Skin of body (tissue), 2 donors: ENCODE data around the gene TEX54. TPM values are rescaled to one million over a fixed set of nuclear protein-coding genes. Genes with fewer than 3 reads are reported as not detected.
A peak's percentile ranks its signal among the peaks of the same experiment; 100 is the strongest.
"Not testable (repeated sequence)": the region's sequence is repeated elsewhere in the genome, so short reads cannot be mapped to it uniquely, and the experiment has no call there.

Experiments used
- DNase-seq: peaks from one replicate; lab custom pipeline; 2025; lab: John Stamatoyannopoulos, UW
- total RNA-seq: library from RNA; depleted of rRNA; stranded (reverse); fragments of >200 nt; gene quantifications from one replicate; pipeline ENCODE4 v1.2.3, GENCODE V29; 2014

The TEX54 gene
- total RNA-seq, 1 donor from 2014 or later, result not detected

DNA sequence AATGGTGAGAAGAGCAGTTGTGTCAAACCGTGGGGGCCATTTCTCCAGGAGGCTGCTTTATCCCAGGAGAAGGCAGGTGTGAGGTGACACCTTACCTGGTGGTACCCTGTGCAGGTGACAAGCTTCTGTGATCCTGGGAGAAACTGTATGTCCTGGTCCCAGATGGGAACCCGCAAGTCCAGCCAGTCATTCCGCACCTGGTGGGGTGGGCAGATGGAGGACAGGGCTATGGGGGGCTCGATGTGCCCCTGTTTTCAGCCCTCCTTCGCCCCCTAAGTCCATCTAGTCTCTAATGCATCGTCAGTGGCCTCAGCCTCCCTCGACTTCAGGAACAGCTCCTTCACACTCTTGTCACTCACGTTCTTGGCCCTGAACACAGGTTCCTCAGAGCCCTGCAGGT lies 2.7 kb upstream of the TEX54 start:
- DNase-seq, result no peak

GRCh38 chr11:62831520-62832335 lies 913 bp downstream of the TEX54 start, which contains the start of gene STX5:
TSS of gene STX5 (minus strand) at chr11:62832051. CDS start at chr11:62831243, 808 bp downstream.
- peak; percentile 99 for DNase-seq

- no peak for DNase-seq
Measured at GRCh38 chr11:62830904-62831519, 1.6 kb downstream of the TEX54 start.

DNA sequence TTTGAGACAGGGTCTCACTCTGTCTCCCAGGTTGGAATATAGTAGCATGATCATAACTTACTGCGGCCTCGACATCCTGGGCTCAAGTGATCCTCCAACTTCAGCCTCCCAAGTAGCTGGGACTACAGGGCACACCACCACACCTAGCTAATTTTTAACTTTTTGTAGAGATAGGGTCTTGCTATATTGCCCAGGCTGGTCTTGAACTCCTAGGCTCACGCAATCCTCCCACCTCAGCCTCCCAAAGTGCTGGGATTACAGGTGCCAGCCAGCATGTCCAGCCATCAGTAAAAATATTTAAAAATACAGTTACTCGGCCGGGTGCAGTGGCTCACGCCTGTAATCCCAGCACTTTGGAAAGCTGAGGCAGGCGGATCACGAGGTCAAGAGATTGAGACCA lies 4.5 kb downstream of the TEX54 start:
- not testable (repeated sequence) for DNase-seq

DNA sequence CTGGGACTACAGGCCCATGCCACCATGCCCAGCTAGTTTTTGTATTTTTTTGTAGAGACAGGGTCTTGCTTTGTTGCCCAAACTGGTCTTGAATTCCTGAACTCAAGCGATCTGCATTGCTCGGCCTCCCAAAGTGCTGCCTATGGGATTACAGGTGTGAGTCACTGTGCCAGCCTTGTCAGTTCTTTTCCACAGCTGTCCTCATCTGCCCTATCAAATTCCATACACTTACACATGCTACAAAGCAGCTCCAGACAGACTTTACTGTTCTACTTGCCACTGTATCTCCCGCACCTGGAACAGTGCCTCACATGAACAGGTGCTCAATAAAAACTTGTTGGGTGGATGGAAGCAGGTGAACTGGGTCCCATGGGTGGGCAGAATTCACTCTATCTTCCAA lies 9.0 kb downstream of the TEX54 start:
- DNase-seq, result no peak

DNA sequence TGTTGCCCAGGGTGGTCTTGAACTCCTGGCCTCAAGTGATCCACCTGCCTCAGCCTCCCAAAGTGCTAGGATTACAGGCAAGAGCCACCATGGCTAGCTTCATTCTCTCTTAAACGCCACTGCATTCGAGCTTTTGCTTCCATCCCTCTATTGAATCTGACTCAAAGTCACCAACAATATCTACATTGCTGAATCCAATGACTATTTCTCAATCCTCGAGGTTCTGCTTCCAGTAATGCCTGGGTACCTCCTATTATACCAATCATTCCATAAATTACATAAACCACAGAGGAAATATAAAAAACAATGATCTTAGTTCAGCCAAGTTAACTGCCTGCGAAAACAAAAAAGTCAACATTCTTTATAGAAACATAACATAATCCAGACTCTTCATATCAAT lies 15.5 kb downstream of the TEX54 start:
- DNase-seq, result no peak

- no peak for DNase-seq
Measured at GRCh38 chr11:62816557-62816956, 16.1 kb downstream of the TEX54 start.

- no peak for DNase-seq
Measured at GRCh38 chr11:62811659-62812058, 21.0 kb downstream of the TEX54 start.

DNA sequence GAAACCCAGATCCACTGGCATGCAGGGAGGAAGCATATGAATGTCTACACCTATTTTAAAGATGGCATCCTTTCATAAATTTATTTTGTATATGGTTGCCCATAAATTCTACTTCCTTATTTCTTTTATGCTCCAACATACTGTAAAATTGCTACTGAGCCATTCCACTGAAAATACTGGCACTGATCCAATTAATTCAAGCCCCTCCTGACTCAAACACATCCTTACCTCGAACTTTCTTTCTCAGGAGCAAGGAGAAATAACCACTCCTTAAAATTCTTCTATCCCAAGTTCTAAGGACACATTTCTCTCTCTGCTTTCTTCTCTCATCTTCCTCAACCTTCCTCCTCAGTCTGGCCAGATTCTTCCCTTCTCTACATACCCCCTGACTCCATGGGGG lies 21.9 kb downstream of the TEX54 start:
- no peak for DNase-seq

GRCh38 chr11:62806611-62807121 lies 26.0 kb downstream of the TEX54 start:
- no peak for DNase-seq

DNA sequence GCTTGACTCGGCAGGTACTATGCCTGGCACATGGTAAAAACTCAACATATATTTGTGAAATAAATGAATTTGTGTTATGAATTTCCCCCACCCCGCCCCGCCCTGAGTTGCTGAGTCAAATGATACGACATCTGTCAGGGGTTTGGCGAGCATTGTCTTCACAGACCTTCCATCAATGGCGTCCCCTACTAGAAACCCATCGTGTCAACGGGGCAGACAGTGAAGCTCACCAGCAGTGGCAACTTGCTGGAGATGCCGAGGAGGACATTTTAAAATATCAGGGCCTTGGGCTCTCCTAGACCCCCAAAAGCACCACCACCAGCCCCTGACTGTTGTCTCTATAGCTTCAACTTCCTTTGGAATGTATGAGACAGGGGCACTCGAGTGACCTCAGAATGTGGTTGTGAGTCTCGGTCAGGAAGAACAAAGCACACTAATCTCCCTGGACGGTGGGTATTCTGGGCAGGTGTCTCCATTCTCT lies 26.6 kb downstream of the TEX54 start:
- peak; percentile 43 for DNase-seq

DNA sequence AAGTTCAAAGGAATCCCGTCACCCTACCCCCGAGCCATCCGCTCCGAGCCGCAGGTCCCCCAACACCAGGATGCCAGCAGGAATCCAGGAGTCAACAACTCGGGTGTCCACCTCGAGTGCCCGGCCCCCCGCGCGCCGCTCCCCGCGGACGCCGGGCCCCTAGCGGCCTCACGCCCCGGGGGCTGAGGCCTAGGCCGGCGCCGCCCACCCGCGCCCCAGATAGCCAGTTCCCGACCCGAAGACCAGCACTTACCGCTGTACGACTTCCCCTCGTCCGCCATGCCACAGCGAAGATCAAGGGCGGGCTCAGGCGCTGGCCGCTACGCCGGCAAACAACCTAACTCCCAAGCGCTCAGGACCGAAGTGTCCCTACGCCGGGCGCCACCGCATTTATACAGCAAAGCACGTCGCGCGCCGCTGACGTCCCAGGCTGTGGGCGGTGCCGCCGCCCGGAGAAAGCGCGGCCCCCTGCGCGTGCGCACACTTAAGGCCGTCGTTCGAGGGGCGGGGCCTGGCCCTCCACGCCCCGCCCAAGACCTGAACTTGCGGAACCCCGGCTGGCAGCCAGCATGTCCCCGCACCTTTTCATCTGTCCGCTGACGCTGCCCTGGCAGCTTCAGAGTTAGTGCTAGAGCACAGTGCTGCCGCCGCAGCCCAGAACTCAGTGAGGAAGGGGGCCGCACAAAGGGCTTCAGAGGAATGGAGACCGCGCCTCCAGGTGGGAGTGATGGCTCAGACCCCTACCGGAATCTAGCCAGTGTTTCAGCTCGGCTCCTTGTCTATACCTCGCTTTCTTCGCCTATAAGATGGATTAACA lies 27.4 kb downstream of the TEX54 start, which contains the start of gene NXF1:
NXF1 (minus strand) TSS at position 365 of the 817 bp plus-strand sequence; CDS start at position 281, 84 bp downstream.
- DNase-seq, result peak; percentile 96

DNA sequence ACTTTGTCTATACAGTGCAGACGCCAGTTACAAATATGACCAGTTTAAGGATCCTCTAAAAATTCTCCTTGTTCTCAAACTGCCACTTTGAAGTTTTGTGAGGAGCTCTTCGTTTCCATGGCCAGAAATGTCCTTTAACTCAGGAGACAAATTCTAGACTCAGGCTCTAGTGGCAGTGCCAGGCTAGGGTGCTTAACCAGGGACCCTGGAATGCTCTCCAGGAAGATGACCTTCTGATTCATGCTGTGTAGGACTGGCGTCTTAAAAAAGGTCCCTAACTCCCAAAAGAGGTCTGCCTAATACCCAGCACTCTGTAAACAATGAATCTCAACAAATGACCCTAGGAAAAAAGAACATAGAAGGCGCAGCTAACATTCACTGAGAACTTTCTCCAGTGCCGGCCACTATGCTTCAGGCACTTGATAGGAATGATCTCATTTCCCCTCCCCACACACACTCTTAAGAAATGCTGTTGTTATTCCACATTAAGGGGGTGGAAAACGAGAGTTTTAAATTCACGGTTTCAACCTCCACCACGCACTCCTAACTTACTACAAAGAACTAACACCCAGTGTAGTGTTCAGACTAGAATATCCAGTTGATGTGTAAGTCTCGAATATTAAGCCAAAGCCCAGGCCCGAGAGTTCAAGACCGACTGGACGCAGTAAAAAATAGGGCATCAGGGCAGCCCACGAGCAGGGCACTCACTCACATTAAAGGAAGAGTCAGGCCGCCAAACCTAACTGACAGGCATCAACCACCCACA lies 28.1 kb downstream of the TEX54 start:
- DNase-seq, result peak; percentile 23

GRCh38 chr11:62801071-62801470 lies 31.6 kb downstream of the TEX54 start:
- no peak for DNase-seq

- no peak for DNase-seq
Measured at GRCh38 chr11:62799486-62799885, 33.2 kb downstream of the TEX54 start.

DNA sequence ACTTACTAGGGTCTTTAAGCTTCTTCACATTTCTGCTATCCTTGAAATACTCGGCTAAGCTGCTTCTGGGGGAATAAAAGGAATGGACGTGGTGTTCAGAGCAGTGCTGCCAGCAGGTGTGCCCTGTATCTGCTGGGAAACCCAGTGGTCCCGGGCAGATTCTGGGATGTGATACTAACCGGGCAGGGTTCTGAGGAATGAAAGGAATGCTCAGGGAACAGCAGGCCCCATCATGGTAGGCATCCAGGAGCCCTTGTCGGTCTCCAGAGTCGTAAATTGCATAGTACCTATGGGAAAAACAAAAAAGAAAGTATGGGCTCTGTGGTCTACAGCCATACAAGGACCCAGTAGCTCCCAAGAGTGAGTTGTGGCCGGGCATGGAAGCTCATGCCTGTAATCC lies 36.4 kb downstream of the TEX54 start:
- no peak for DNase-seq

DNA sequence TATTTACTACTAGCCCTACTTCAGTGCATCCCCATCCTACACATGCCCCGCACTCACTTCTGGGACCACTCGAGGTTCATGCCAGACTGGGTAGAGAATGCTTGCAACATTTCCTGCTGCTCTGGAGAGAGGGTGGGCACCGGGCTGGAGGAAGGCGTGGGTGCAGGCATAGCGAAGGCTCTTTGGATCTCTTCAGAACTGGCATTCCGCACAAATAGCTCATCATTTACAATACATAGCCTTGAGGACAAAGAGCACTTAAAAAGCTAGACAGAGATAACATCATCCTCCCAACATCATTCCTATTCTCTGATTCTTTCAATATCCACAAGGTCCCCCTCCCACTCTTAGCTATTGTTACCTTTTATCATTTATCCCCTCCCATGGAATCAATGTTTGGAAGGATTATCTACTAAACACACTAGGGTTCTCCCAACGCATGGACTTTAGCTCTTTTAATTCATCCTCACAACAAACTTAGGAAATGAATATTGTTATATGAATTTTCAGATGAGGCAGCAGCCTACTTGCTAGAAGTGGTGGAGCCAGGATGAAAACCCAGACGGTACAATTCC lies 38.4 kb downstream of the TEX54 start:
- no peak for DNase-seq

- DNase-seq, result no peak
Measured at GRCh38 chr11:62792202-62792575, 40.5 kb downstream of the TEX54 start.

- DNase-seq, result peak; percentile 80
Measured at GRCh38 chr11:62791501-62792201, 41.0 kb downstream of the TEX54 start, which contains the start of gene TMEM223. TSS of gene TMEM223 (minus strand) at chr11:62792006. CDS start at chr11:62791994, 12 bp downstream.

GRCh38 chr11:62789576-62789975 lies 43.1 kb downstream of the TEX54 start:
- no peak for DNase-seq
